GM13976 (cell line): ENCODE results near the gene MSANTD7.

ENCODE experiments used
- DNase-seq: peaks from one replicate; pipeline ENCODE4 v3.0.0; 2012; ENCODE audit warnings: low spot score
- in situ Hi-C: fragments of 300-500 bp; cut with MboI; formaldehyde crosslinking; loops from one replicate; pipeline ENCODE4 v1.12.0; 2022; ENCODE audit warnings: low sequenced_read_pairs, mixed read lengths, inconsistent platforms; ENCODE audit not compliant: unreplicated experiment
- TF ChIP-seq, protein P1 (sequence below): IDR thresholded peaks from 2 replicates; pipeline ENCODE4 v1.5.1; 2012; ENCODE audit warnings: borderline replicate concordance, mild to moderate bottlenecking; ENCODE audit not compliant: insufficient read depth; ENCODE audit errors: extremely low read depth, missing control alignments, control extremely low read depth

Gene MSANTD7

DNA sequence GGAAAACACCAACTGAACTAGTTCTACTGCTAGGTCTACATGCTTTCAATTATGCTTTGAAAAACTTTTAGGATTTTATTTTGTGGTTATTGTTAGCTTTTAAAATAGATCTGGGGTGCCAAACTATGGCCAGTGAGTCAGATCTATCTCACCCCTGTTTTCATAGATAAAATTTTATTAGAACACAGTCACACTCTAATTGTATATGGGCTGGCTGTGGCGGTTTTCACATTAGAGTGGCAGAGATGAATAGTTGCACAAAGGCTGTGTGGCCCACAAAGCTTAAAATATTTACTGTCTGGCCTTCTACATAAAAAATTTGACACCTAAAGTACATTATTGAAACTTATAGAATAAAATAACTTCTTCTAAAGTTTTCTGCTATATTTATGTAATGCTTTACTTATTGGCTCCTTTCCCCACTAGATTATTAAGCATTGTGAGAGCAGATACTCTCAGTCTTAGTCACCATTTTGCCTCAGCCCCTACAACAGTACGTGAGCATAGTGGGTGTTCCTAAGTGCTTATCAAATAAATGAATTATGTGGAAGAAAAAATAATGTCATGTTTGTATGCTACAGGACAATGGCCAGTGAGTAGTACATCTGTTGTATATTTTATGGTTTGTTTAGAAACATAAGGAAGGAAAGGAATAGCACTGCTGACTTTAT, 35.1 kb downstream of the MSANTD7 start:
- TF ChIP-seq, protein P1, sequence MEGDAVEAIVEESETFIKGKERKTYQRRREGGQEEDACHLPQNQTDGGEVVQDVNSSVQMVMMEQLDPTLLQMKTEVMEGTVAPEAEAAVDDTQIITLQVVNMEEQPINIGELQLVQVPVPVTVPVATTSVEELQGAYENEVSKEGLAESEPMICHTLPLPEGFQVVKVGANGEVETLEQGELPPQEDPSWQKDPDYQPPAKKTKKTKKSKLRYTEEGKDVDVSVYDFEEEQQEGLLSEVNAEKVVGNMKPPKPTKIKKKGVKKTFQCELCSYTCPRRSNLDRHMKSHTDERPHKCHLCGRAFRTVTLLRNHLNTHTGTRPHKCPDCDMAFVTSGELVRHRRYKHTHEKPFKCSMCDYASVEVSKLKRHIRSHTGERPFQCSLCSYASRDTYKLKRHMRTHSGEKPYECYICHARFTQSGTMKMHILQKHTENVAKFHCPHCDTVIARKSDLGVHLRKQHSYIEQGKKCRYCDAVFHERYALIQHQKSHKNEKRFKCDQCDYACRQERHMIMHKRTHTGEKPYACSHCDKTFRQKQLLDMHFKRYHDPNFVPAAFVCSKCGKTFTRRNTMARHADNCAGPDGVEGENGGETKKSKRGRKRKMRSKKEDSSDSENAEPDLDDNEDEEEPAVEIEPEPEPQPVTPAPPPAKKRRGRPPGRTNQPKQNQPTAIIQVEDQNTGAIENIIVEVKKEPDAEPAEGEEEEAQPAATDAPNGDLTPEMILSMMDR = no peak
- no peak for DNase-seq
- in situ Hi-C loops = no loop called here

DNA sequence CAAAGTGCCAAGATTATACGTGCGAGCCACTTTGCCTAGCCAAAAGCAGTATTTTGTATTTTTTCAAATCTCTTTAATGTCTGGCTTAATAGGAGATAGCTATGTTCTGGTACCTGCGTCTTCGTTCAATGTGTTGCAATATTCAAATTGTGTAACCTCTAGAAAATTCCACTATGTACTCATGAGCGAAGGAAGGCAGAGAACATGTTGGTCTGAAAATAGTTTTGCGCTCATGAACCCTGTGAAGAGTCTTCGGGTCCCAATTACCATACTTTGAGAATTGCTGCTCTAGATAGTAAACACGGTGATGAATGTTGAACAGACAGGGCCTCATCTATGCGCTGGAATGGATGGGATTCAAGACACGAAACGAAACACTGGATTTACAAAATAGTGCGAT, 37.8 kb downstream of the MSANTD7 start:
- TF ChIP-seq, protein P1 = no peak
- DNase-seq = no peak
- in situ Hi-C loops = no loop called here

DNA sequence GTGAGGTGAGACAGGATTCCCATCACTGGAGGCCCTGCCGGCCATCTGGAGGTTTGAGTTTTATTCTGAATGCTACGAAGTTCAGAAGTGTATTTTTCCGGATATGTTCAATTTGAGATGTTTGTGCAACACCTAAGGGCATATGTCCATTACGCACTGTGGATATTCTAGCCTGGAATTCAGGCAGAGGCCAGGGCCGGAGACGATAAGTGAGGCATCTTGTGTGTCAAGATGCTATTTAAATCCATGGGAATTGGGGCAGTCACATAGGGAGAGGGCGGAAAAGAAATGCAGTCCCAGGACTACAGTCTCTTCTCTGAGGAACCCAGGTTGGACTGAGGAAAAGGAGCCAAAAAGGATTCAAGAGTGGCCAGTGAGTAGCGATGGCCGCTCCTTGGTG, 38.7 kb downstream of the MSANTD7 start:
- no peak for DNase-seq
- in situ Hi-C loops = no loop called here
- TF ChIP-seq, protein P1 = no peak

DNA sequence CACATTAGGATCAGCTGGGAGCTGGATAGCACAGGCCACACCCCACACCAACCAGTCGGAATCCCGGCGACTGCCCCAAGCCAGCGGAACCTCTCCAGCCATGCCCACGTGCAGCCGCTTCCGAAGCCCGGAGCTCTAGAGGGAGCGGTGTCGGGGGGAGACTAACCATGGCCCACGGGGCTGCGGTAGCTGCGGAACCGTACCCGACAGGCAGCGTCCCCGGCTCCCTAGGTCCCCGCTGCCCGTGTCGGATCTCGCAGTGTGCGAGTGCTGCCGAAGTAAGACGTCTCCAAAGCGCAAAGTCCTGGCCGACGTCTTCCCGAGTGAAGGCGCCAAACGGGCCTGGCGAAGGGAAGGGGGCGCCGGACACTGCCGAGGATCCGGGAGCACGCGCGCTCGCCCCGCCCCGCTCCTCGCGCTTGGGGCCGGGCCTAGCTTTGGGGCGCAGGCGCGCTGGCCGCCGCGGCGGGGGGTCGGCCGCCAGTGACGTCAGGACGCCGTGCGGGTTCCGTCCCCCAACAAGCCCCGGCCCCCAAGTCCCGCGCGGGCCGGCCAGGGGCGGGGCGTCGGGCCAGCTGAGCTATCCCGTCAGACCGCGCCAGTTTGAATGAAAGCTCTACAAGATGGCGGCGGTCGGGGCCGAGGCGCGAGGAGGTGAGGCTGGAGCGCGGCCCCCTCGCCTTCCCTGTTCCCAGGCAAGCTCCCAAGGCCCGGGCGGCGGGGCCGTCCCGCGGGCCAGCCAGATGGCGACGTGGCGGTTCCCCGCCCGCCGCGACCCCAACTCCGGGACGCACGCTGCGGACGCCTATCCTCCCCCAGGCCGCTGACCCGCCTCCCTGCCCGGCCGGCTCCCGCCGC, 40.4 kb downstream of the MSANTD7 start, which contains the start of gene SUV39H2:
Gene SUV39H2, plus strand, starts transcription at position 601 of the 858 bp plus-strand sequence. Its CDS starts 23 bp downstream, at position 624.
- TF ChIP-seq, protein P1 = no peak
- peak; percentile 100 for DNase-seq
- in situ Hi-C loops = no loop called here

DNA sequence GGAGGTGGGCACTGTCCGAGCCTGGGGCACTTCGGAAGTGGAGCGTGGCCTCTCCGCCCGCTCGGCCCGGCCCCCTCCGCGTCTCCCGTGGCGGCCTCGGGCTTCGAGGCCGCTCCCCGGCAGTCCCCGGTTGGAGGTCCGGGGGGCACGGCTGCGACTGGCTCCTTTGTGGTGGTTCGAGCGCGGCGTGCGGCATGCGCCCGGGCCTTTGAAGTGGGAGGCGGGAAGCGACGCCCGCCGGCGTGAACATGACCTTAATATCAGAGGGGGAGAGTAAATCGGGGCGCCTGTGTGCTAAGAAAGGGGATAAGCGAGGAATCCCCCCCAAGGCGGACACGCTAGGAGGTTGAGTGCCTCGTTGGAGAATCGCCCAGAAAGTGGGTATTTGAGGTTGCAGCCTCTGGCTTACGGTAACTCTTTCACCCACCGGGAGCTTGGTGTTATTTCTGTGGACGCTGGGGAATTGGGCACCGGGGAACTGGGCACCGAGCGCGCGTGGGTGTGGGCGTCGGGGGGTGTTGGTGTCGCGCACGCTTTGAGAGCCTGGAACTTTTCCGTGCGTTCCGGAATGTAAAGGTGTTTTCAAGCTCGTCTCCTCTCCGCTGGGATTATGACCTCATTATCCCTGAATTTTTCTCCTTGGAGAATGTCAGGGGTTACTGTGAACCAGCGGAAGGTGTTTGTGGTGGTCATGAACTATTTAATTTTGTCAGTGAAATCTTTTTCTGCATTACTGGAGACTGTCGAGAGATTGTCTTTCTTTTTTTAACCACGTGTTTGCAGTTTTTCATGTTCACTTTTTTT, 41.2 kb downstream of the MSANTD7 start:
- no peak for DNase-seq
- TF ChIP-seq, protein P1 = no peak
- in situ Hi-C loops = no loop called here

DNA sequence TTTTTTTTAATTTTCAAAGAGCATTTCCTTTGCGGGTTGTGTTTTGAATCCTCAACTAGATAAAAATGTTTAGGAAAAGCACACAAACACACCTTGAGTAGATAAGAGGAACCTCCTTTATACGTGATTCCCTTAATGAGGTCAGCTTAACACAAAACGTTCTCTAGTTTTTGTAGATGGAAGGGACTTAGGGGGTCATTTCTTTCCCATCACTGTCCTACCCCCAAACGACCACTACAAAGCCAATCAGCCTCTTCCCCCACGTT, 41.8 kb downstream of the MSANTD7 start:
- in situ Hi-C loops = no loop called here
- TF ChIP-seq, protein P1 = no peak
- DNase-seq = no peak
